Activated CD8-positive, alpha-beta T cell treated with anti-CD3 and anti-CD28 coated beads for 36 hours (primary cell): Measurements from ENCODE around the gene VPS35L. TPM values are rescaled to one million over a fixed set of nuclear protein-coding genes. Genes with fewer than 3 reads are reported as not detected.
"Not testable (repeated sequence)": the region's sequence is repeated elsewhere in the genome, so short reads cannot be mapped to it uniquely, and the experiment has no call there.

Source experiments
- ATAC-seq: fragments of 200-7000 bp; cut with Tn5 transposase; one replicate; pipeline ENCODE4 v1.10.0; 2021; ENCODE audit warnings: mild to moderate bottlenecking, moderate library complexity
- CTCF ChIA-PET: fragments of 350-600 bp; sonication (Branson Sonifier 250); formaldehyde crosslinking; loops from one replicate; lab custom pipeline; 2021; ENCODE audit warnings: antibody characterized with exemption; lab: Charles Lee
- POLR2A ChIA-PET: fragments of 350-600 bp; sonication (Branson Sonifier 250); formaldehyde crosslinking; loops from one replicate; lab custom pipeline; 2021; ENCODE audit warnings: antibody characterized with exemption; lab: Charles Lee
- DNase-seq: peaks from one replicate; pipeline ENCODE4 v3.0.0-alpha.2; 2020
- H3K27ac Mint-ChIP-seq: one replicate; pipeline ENCODE4 v1.8.0; 2021; ENCODE audit warnings: mild to moderate bottlenecking, mixed read lengths
- H3K27me3 Mint-ChIP-seq: one replicate; pipeline ENCODE4 v1.8.0; 2021; ENCODE audit warnings: mixed read lengths
- H3K36me3 Mint-ChIP-seq: one replicate; pipeline ENCODE4 v1.8.0; 2021; ENCODE audit warnings: low read depth, mixed read lengths
- H3K4me1 Mint-ChIP-seq: one replicate; pipeline ENCODE4 v1.8.0; 2021; ENCODE audit warnings: low read depth, mixed read lengths
- H3K4me3 Mint-ChIP-seq: one replicate; pipeline ENCODE4 v1.8.0; 2021; ENCODE audit warnings: mild to moderate bottlenecking, moderate library complexity, mixed read lengths
- H3K9me3 Mint-ChIP-seq: one replicate; pipeline ENCODE4 v1.8.0; 2021; ENCODE audit warnings: mixed read lengths
- intact Hi-C: fragments of 100-400 bp; cut with micrococcal nuclease; formaldehyde crosslinking; loops from one replicate; pipeline ENCODE4 v1.10.0; 2022
- total RNA-seq, 2 experiments: library from RNA; stranded (reverse); gene quantifications; one replicate each; pipeline ENCODE4 v1.2.3, GENCODE V29; 2021
- TF ChIP-seq, protein P1 (sequence below): fragments of 200-600 bp; IDR thresholded peaks from one replicate; pipeline ENCODE4 v1.8.0; 2022; ENCODE audit warnings: antibody characterized with exemption, mild to moderate bottlenecking

The VPS35L gene
- total RNA-seq, 2 experiments from 2014 or later: 32.1 to 34.8 TPM

DNA sequence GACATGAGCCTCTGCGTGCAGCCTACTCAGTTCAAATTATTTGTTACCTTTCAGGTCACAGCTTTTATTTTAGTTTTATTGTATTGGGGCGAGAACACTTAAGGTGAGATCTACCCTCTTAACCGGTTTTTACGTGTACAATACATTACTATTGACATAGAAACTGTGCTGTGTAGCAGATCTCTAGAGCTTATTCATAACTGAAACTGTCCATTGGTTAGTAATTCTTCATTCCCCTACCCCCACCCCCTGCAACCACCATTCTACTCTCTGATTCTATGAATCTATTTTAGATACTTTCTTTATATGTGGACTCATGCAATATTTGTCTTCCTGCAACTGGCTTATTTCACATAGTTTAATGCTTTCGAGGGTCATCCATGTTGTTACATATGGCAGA is 119.0 kb downstream of the VPS35L start:
- intact Hi-C loops: no loop called here
- H3K27me3 Mint-ChIP-seq: no peaks in the 10 kb centered on the region
- H3K36me3 Mint-ChIP-seq: peaks cover 17% of the 10 kb centered on the region
- H3K4me3 Mint-ChIP-seq: no peak overlapping the region
- POLR2A ChIA-PET: no interaction called here
- DNase-seq (no peak), ATAC-seq (no peak)
- no peak overlapping the region for H3K27ac Mint-ChIP-seq
- TF ChIP-seq, protein P1, sequence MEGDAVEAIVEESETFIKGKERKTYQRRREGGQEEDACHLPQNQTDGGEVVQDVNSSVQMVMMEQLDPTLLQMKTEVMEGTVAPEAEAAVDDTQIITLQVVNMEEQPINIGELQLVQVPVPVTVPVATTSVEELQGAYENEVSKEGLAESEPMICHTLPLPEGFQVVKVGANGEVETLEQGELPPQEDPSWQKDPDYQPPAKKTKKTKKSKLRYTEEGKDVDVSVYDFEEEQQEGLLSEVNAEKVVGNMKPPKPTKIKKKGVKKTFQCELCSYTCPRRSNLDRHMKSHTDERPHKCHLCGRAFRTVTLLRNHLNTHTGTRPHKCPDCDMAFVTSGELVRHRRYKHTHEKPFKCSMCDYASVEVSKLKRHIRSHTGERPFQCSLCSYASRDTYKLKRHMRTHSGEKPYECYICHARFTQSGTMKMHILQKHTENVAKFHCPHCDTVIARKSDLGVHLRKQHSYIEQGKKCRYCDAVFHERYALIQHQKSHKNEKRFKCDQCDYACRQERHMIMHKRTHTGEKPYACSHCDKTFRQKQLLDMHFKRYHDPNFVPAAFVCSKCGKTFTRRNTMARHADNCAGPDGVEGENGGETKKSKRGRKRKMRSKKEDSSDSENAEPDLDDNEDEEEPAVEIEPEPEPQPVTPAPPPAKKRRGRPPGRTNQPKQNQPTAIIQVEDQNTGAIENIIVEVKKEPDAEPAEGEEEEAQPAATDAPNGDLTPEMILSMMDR: no peak
- CTCF ChIA-PET: interaction anchor here (1.5 to 1.8 kb wide), 2 partner anchors 13 to 212 kb away, joined by 3 to 6 read pairs; no protein-coding TSS in a partner anchor
- H3K9me3 Mint-ChIP-seq: no peaks in the 10 kb centered on the region
- no peaks in the 10 kb centered on the region for H3K4me1 Mint-ChIP-seq

DNA sequence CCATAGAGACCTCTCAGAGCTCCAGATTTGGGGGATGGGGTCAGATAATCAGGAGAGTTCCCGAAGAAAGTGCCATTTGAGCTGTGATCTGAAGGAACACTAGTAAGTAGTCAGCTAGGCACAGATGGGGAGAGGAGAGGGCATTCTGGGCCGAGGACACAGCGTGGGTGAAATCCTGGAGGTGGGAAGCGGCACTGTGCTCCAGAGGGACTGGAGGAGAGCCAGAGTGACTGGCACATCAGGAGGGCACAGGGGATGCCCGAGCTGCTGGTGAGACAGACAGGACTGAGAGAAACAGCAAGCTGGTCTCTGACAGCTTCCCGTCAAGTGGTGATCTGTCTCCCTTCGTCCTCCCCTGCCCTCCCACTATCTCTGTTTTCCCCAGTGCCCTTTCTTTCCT is 121.9 kb downstream of the VPS35L start:
- TF ChIP-seq, protein P1: no peak
- H3K36me3 Mint-ChIP-seq: peaks cover 20% of the 10 kb centered on the region
- no peak for DNase-seq
- no peaks in the 10 kb centered on the region for H3K27me3 Mint-ChIP-seq
- ChIA-PET POLR2A (interaction anchor here (1.3 kb wide), 1 partner anchor 40 kb away, joined by 3 read pairs; the partner anchor contains the start of genes IQCK and KNOP1), CTCF (no interaction called here)
- no peaks in the 10 kb centered on the region for H3K4me1 Mint-ChIP-seq
- no peaks in the 10 kb centered on the region for H3K9me3 Mint-ChIP-seq
- H3K4me3 Mint-ChIP-seq: no peak overlapping the region
- intact Hi-C loops: no loop called here
- no peak overlapping the region for H3K27ac Mint-ChIP-seq
- no peak for ATAC-seq

DNA sequence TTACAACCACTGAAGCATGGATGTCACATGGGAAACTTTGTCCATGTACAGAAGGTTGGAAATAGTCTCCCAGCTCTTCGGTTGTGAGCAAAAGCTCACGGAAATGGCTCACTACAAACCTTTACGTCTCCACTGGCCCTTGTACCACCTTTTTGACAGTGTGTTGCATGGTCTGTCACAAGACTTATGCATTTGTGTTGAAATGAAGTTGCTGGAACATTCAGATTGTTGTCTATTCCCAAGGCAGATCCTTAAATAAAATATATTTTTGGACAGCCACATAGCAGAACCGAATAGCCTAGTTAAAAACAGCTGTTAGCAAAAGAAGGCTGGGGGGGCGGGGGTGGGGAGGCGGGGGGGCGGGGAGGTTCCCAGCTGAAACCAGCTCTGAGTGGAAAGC is 123.3 kb downstream of the VPS35L start:
- no peaks in the 10 kb centered on the region for H3K27me3 Mint-ChIP-seq
- intact Hi-C loops: no loop called here
- DNase-seq: no peak
- H3K4me3 Mint-ChIP-seq: no peak overlapping the region
- TF ChIP-seq, protein P1: no peak
- ChIA-PET CTCF (interaction anchor here (0.6 kb wide), 1 partner anchor 385 kb away, joined by 3 read pairs; no protein-coding TSS in a partner anchor), POLR2A (no interaction called here)
- H3K4me1 Mint-ChIP-seq: no peaks in the 10 kb centered on the region
- H3K36me3 Mint-ChIP-seq: peaks cover 29% of the 10 kb centered on the region
- no peak overlapping the region for H3K27ac Mint-ChIP-seq
- H3K9me3 Mint-ChIP-seq: peaks cover 5% of the 10 kb centered on the region
- ATAC-seq: no peak

DNA sequence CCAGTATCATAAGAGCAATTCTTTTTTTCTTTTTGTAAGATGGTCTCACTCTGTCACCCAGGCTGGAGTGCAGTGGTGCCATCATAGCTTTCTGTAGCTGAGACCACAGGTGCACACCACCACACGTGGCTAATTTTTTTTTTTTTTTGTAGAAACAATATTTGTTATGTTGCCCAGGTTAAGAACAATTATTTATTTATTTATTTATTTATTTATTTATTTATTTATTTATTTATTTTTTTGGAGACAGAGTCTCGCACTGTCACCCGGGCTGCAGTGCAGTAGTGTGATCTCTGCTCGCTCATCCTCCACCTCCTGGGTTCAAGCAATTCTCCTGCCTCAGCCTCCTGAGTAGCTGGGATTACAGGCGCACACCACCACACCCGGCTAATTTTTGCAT is 123.8 kb downstream of the VPS35L start:
- intact Hi-C loops, CTCF ChIA-PET, DNase-seq, POLR2A ChIA-PET, H3K4me3 Mint-ChIP-seq, H3K27ac Mint-ChIP-seq, H3K9me3 Mint-ChIP-seq, H3K4me1 Mint-ChIP-seq, H3K27me3 Mint-ChIP-seq, ATAC-seq: not testable (repeated sequence)
- peaks cover 32% of the 10 kb centered on the region for H3K36me3 Mint-ChIP-seq

DNA sequence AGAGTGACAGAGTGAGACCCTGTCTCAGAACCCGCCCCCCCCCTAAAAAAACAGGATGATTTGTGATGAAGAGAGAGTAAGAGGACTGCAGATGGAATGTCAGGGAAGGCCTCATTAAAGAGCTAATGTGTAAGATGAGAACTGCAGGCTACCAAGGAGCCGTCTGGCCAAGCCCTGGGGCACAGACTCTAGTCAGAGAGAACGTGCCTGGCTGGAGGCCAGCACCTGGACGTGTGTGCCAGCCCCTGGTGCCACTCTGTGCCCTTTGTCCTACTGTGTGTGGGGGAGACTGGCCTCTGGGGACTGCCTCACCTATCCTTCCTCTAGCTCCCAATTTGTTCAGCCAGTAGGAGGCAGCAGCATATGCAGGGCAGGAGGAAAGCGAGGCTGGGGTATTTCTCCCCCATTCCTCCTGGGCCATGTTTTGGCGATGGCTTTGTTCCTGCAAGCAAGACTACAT is 125.4 kb downstream of the VPS35L start:
- Mint-ChIP-seq H3K9me3 (peaks cover 7% of the 10 kb centered on the region), H3K4me1 (no peaks in the 10 kb centered on the region), H3K4me3 (no peak overlapping the region), H3K27me3 (no peaks in the 10 kb centered on the region), H3K27ac (no peak overlapping the region), H3K36me3 (peaks cover 36% of the 10 kb centered on the region)
- ChIA-PET POLR2A (no interaction called here), CTCF (no interaction called here)
- DNase-seq (no peak), ATAC-seq (no peak)
- intact Hi-C loops: no loop called here
- TF ChIP-seq, protein P1: no peak
